DOHH2 (cell line): ENCODE results near the gene FAM20C.

ENCODE experiments used
- H3F3A ChIP-seq: fragments of 200-600 bp; sonication (generic), shearing (Covaris generic); 2 replicates; pipeline ENCODE4 v1.6.0; 2016; ENCODE audit warnings: antibody characterized with exemption, mild to moderate bottlenecking; ENCODE audit not compliant: control insufficient read depth, insufficient read depth
- H3K27ac ChIP-seq: fragments of 200-600 bp; sonication (generic); 2 replicates; pipeline ENCODE4 v1.5.1; 2014; ENCODE audit warnings: low read depth, mild to moderate bottlenecking, low read length, moderate library complexity
- H3K27me3 ChIP-seq: fragments of 200-600 bp; sonication (generic); 2 replicates; pipeline ENCODE4 v1.6.1; 2014; ENCODE audit warnings: mild to moderate bottlenecking, low read length, mixed read lengths; ENCODE audit not compliant: control insufficient read depth
- H3K36me3 ChIP-seq: fragments of 200-600 bp; sonication (generic); 2 replicates; pipeline ENCODE4 v1.6.1; 2014; ENCODE audit warnings: mild to moderate bottlenecking, low read length, moderate library complexity, mixed read lengths; ENCODE audit not compliant: control insufficient read depth
- H3K4me1 ChIP-seq: fragments of 200-600 bp; sonication (generic); 2 replicates; pipeline ENCODE4 v1.6.1; 2014; ENCODE audit warnings: mild to moderate bottlenecking, low read length, mixed read lengths; ENCODE audit not compliant: control insufficient read depth
- H3K4me2 ChIP-seq: fragments of 200-600 bp; sonication (generic); 2 replicates; pipeline ENCODE4 v1.6.0; 2014; ENCODE audit warnings: mild to moderate bottlenecking, low read length, moderate library complexity
- H3K4me3 ChIP-seq: fragments of 200-600 bp; sonication (generic); 2 replicates; pipeline ENCODE4 v1.5.1; 2014; ENCODE audit warnings: mild to moderate bottlenecking, low read length, mixed read lengths
- H3K79me2 ChIP-seq: fragments of 200-600 bp; sonication (generic); 2 replicates; pipeline ENCODE4 v1.6.1; 2014; ENCODE audit warnings: mild to moderate bottlenecking, low read length, mixed read lengths; ENCODE audit not compliant: control insufficient read depth
- H3K9me2 ChIP-seq: fragments of 200-600 bp; sonication (generic); replicated peaks from 2 replicates; pipeline ENCODE4 v1.6.1; 2014; ENCODE audit warnings: mild to moderate bottlenecking, low read length, mixed read lengths; ENCODE audit not compliant: control insufficient read depth
- H3K9me3 ChIP-seq: fragments of 200-600 bp; sonication (generic); 2 replicates; pipeline ENCODE4 v1.6.1; 2014; ENCODE audit warnings: antibody characterized with exemption, low read length, mixed read lengths; ENCODE audit not compliant: control insufficient read depth, insufficient read depth
- H4K20me1 ChIP-seq: fragments of 200-600 bp; sonication (generic); 2 replicates; pipeline ENCODE4 v1.6.0; 2014; ENCODE audit warnings: low read depth, mild to moderate bottlenecking, antibody characterized with exemption, low read length, moderate library complexity; ENCODE audit not compliant: control insufficient read depth, insufficient read depth
- CTCF ChIP-seq: fragments of 200-600 bp; sonication (generic); IDR thresholded peaks from one replicate; pipeline ENCODE4 v1.5.1; 2014; ENCODE audit warnings: antibody characterized with exemption, mild to moderate bottlenecking, low read depth, low read length; ENCODE audit not compliant: poor library complexity, severe bottlenecking
- EZH2phosphoT487 ChIP-seq: fragments of 200-600 bp; sonication (generic); IDR thresholded peaks from 2 replicates; pipeline ENCODE4 v1.6.1; 2017; ENCODE audit warnings: borderline replicate concordance, mild to moderate bottlenecking, antibody characterized with exemption, low read length, moderate library complexity, mixed read lengths

The FAM20C gene

GRCh38 chr7:207418-208129 lies 15.2 kb downstream of the FAM20C start:
- Histone ChIP-seq H3F3A (no peaks in the 10 kb centered on the region), H3K4me2 (no peak overlapping the region), H3K27ac (no peak overlapping the region), H4K20me1 (no peaks in the 10 kb centered on the region), H3K79me2 (no peaks in the 10 kb centered on the region), H3K27me3 (no peaks in the 10 kb centered on the region), H3K9me2 (no peaks in the 10 kb centered on the region), H3K4me1 (no peaks in the 10 kb centered on the region), H3K4me3 (no peak overlapping the region), H3K9me3 (peaks cover 67% of the 10 kb centered on the region), H3K36me3 (no peaks in the 10 kb centered on the region)
- TF ChIP-seq CTCF (no peak), EZH2phosphoT487 (no peak)

DNA sequence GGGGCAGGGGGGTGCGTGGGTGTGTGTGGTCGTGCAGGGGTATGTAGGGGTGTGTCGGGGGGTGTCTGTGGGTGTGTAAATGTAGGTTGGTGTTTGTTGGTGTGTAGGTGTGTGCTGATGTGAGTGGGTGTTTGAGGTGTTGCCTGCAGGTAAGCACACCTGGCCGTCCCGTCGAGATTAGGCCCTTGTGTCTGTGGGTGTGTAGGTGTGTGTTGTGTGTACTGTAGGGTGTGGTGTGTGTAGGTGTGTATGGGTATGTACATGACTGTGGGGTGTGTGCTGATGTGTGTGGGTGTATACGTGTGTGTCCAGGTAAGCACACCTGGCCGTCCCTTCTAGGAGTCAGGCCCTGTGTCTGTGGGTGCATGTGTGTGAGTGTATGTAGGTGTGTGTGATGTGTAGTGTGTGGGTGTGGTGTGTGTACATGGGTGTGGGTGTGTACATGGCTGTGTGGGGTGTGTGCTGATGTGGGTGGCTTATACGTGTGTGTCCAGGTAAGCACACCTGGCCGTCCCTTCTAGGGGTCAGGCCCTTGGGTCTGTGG lies 15.8 kb downstream of the FAM20C start:
- Histone ChIP-seq H3K9me2 (no peaks in the 10 kb centered on the region), H3K4me3 (no peak overlapping the region), H3K9me3 (peaks cover 69% of the 10 kb centered on the region), H3K27me3 (no peaks in the 10 kb centered on the region), H3F3A (no peaks in the 10 kb centered on the region), H4K20me1 (no peaks in the 10 kb centered on the region), H3K4me1 (no peaks in the 10 kb centered on the region), H3K36me3 (no peaks in the 10 kb centered on the region), H3K27ac (no peak overlapping the region), H3K79me2 (no peaks in the 10 kb centered on the region), H3K4me2 (no peak overlapping the region)
- TF ChIP-seq CTCF (no peak), EZH2phosphoT487 (no peak)

DNA sequence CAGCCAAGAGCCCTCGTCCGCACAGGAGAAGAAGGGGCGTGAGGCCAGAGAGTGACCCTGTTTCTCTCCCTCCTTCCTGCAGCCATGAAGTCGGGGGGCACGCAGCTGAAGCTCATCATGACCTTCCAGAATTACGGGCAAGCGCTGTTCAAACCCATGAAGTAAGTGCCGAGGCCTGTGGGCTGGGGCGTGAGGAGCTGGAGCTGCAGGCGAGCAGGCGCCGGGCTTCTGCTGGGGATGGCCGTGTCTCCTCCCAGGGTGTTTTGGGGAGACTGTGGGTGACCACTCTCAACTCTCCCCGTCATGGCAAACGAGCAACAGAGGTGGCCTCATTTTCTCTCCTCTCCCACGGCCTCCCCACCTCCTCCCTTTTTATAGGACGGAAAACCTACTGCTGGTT lies 16.4 kb downstream of the FAM20C start:
- Histone ChIP-seq H3K4me1 (no peaks in the 10 kb centered on the region), H3K4me2 (no peak overlapping the region), H4K20me1 (no peaks in the 10 kb centered on the region), H3K27me3 (no peaks in the 10 kb centered on the region), H3K79me2 (no peaks in the 10 kb centered on the region), H3K4me3 (no peak overlapping the region), H3K9me3 (peaks cover 74% of the 10 kb centered on the region), H3F3A (no peaks in the 10 kb centered on the region), H3K36me3 (no peaks in the 10 kb centered on the region), H3K27ac (no peak overlapping the region), H3K9me2 (no peaks in the 10 kb centered on the region)
- TF ChIP-seq CTCF = no peak
